GDM1 (cell line): ENCODE measurements around the gene INO80C.

ENCODE experiments used
- DNase-seq: peaks from one replicate; lab custom pipeline; 2025; lab: John Stamatoyannopoulos, UW

Gene INO80C

GRCh38 chr18:35497370-35498197 lies at the start of gene INO80C:
Gene INO80C, minus strand, starts transcription at chr18:35497960. Its CDS starts 86 bp downstream, at chr18:35497874.
- peak; percentile 92 for DNase-seq

GRCh38 chr18:35547008-35547605 lies 49.3 kb upstream of the INO80C start:
- DNase-seq = no peak

GRCh38 chr18:35542356-35542755 lies 44.6 kb upstream of the INO80C start:
- no peak for DNase-seq

- DNase-seq = no peak
Measured at GRCh38 chr18:35535297-35535696, 37.5 kb upstream of the INO80C start.

- DNase-seq = no peak
Measured at GRCh38 chr18:35533916-35534405, 36.2 kb upstream of the INO80C start.

- DNase-seq = no peak
Measured at GRCh38 chr18:35528749-35529274, 31.1 kb upstream of the INO80C start.

- DNase-seq = no peak
Measured at GRCh38 chr18:35526495-35527059, 28.8 kb upstream of the INO80C start.

GRCh38 chr18:35525795-35526494 lies 28.2 kb upstream of the INO80C start:
- peak; percentile 68 for DNase-seq

- DNase-seq = no peak
Measured at GRCh38 chr18:35524226-35524625, 26.5 kb upstream of the INO80C start.

GRCh38 chr18:35522130-35522959 lies 24.6 kb upstream of the INO80C start:
- no peak for DNase-seq

- no peak for DNase-seq
Measured at GRCh38 chr18:35521133-35521532, 23.4 kb upstream of the INO80C start.

GRCh38 chr18:35519148-35519899 lies 21.6 kb upstream of the INO80C start:
- no peak for DNase-seq

- no peak for DNase-seq
Measured at GRCh38 chr18:35517715-35518114, 20.0 kb upstream of the INO80C start.

GRCh38 chr18:35516789-35517188 lies 19.0 kb upstream of the INO80C start:
- no peak for DNase-seq

- DNase-seq = no peak
Measured at GRCh38 chr18:35516351-35516750, 18.6 kb upstream of the INO80C start.

GRCh38 chr18:35515460-35516130 lies 17.8 kb upstream of the INO80C start:
- no peak for DNase-seq

- DNase-seq = no peak
Measured at GRCh38 chr18:35514752-35515459, 17.1 kb upstream of the INO80C start.

- DNase-seq = no peak
Measured at GRCh38 chr18:35514283-35514682, 16.5 kb upstream of the INO80C start.
